Measurements from ENCODE around the gene NR6A1. TPM values are rescaled to one million over a fixed set of nuclear protein-coding genes. Genes with fewer than 3 reads are reported as not detected.

Gene NR6A1
- total and polyA plus RNA-seq, 2 of the 8 experiments (the other 6 are each of a cell fraction or from before 2014, with no cell fraction given), result 93.2 to 237 TPM

DNA sequence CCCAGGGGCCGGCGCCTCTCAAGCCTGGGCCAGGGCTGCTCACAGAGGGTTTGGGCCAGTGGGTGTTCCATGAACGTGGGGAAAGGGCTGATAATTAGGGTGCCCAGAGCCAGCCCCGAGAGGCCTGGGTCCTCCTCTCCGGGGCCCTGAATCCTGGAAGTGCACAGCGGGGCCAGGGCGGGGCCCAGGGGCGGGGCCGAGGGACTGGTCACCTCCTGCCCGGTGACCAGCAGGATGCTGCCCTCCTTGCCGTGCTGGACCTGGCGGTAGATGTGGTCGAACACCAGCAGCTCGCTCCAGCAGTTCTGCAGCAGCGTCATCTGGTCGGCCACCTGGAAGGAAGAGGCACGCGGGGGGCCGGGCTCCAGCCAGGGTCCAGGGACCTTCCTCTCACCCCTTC lies 278.3 kb downstream of the NR6A1 start:
- H2BK5ac ChIP-seq (ENCODE audit: low read depth, low read length), result no peak overlapping the region
- no peak overlapping the region for H3K4ac ChIP-seq (replicated peaks; ENCODE audit: insufficient read length, low read depth, low read length)
- H4K5ac ChIP-seq (ENCODE audit: insufficient read length, low read depth, low read length), result no peak overlapping the region
- H3K79me1 ChIP-seq (ENCODE audit: low read depth, low read length), result no peaks in the 10 kb centered on the region
- ChIA-PET CTCF (ENCODE audit: partially characterized antibody) (interaction anchor here (1.2 to 2.3 kb wide), 3 partner anchors 13 to 361 kb away, joined by 3 to 11 read pairs (median 7); partner anchors contain the start of gene WDR38), POLR2A (ENCODE audit: partially characterized antibody) (no interaction called here)
- no peak overlapping the region for H3K4me2 ChIP-seq (ENCODE audit: insufficient read depth in 1 of 2, low read depth in 2 of 2, low read length in 2 of 2)
- H2BK20ac ChIP-seq (ENCODE audit: low read length), result no peak overlapping the region
- no peaks in the 10 kb centered on the region for H3K36me3 ChIP-seq (ENCODE audit: control insufficient read depth in 2 of 4, insufficient read depth in 4 of 4, low read length in 3 of 4)
- H4K20me1 ChIP-seq (replicated peaks in 1 of 2; ENCODE audit: control insufficient read depth in 1 of 2, insufficient read depth in 2 of 2, low read length in 2 of 2), result peaks cover 0 to 2% of the 10 kb centered on the region in 2 experiments
- peak overlapping the region; percentile 17; the same call in 1 of the 2 replicates for H4K8ac ChIP-seq (ENCODE audit: extremely low read depth, insufficient read depth, low read length)
- H3K23me2 ChIP-seq (ENCODE audit: low read depth, low read length), result no peaks in the 10 kb centered on the region
- H2BK15ac ChIP-seq (ENCODE audit: low read length), result no peak overlapping the region
- H3K18ac ChIP-seq (ENCODE audit: extremely low read depth, low read length), result no peak overlapping the region
- no peaks in the 10 kb centered on the region; a peak in 3 of 7 replicates for H3K27me3 ChIP-seq (replicated peaks in 1 of 4; ENCODE audit: control insufficient read depth in 3 of 4, extremely low read depth in 1 of 4, insufficient read depth in 3 of 4, low read length in 3 of 4)
- H3K56ac ChIP-seq (replicated peaks; ENCODE audit: insufficient read length, low read depth, low read length), result no peak overlapping the region
- no peak for DNase-seq (ENCODE audit: low read depth in 1 of 2, low spot score in 2 of 2)
- H3K9ac ChIP-seq (replicated peaks in 1 of 4; ENCODE audit: extremely low read depth in 1 of 4, low read depth in 3 of 4, low read length in 3 of 4), result no peak overlapping the region
- H3K4me1 ChIP-seq (replicated peaks in 1 of 4; ENCODE audit: control insufficient read depth in 3 of 4, insufficient read depth in 4 of 4, low read length in 3 of 4), result peaks cover 0 to 2% (median 0%) of the 10 kb centered on the region in 4 experiments; a peak in 1 of 7 replicates
- H2AK5ac ChIP-seq (ENCODE audit: low read depth, low read length), result no peak overlapping the region
- H2AFZ ChIP-seq (ENCODE audit: low read length), result no peak overlapping the region
- H3K4me3 ChIP-seq (ENCODE audit: extremely low read depth in 1 of 4, insufficient read depth in 2 of 4, low read depth in 3 of 4, low read length in 4 of 4), result no peak overlapping the region
- no peaks in the 10 kb centered on the region for H3K9me3 ChIP-seq (ENCODE audit: insufficient read depth in 2 of 2, low read depth in 1 of 2, low read length in 1 of 2)
- H3K23ac ChIP-seq (ENCODE audit: insufficient read length), result no peak overlapping the region
- no peaks in the 10 kb centered on the region for H3K79me2 ChIP-seq (ENCODE audit: control insufficient read depth in 1 of 2, insufficient read depth in 2 of 2, low read length in 2 of 2)
- no peak overlapping the region for H4K91ac ChIP-seq (replicated peaks; ENCODE audit: insufficient read length, low read length)
- WGBS, 2 experiments (ENCODE audit: extremely low coverage in 1 of 2, insufficient coverage in 1 of 2, insufficient read length in 1 of 2, insufficient replicate concordance in 2 of 2, low coverage in 1 of 2, low lambda C conversion rate in 2 of 2, missing lambda C conversion rate in 1 of 2), result 85% methylated on average over 13 of the region's 19 CpGs; no CpG with 5 or more reads in 1 of the 2 experiments
- H3K27ac ChIP-seq (ENCODE audit: low read depth, low read length), result no peak overlapping the region
- no peak overlapping the region for H2BK120ac ChIP-seq (replicated peaks; ENCODE audit: low read depth, low read length)
- TF ChIP-seq, protein P1, sequence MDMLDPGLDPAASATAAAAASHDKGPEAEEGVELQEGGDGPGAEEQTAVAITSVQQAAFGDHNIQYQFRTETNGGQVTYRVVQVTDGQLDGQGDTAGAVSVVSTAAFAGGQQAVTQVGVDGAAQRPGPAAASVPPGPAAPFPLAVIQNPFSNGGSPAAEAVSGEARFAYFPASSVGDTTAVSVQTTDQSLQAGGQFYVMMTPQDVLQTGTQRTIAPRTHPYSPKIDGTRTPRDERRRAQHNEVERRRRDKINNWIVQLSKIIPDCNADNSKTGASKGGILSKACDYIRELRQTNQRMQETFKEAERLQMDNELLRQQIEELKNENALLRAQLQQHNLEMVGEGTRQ (IDR thresholded peaks at IDR 0.05; ENCODE audit: low read length), result no peak
- TF ChIP-seq TBP (IDR thresholded peaks at IDR 0.05; ENCODE audit: low read depth, low read length), result no peak
- TF ChIP-seq CBX5 (IDR thresholded peaks at IDR 0.05; ENCODE audit: low read depth, low read length), result no peak
- no peak for TF ChIP-seq TEAD4 (IDR thresholded peaks at IDR 0.05; ENCODE audit: low read depth, low read length)
- TF ChIP-seq, protein P2, sequence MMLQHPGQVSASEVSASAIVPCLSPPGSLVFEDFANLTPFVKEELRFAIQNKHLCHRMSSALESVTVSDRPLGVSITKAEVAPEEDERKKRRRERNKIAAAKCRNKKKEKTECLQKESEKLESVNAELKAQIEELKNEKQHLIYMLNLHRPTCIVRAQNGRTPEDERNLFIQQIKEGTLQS (IDR thresholded peaks at IDR 0.05; ENCODE audit: insufficient read depth, low read depth, low read length), result no peak
- TF ChIP-seq CREB1 (IDR thresholded peaks at IDR 0.05), result no peak
- TF ChIP-seq HDAC2 (IDR thresholded peaks at IDR 0.05; ENCODE audit: borderline replicate concordance in 1 of 2, low read depth in 2 of 2, low read length in 2 of 2), result no peak
- TF ChIP-seq KDM4A (IDR thresholded peaks at IDR 0.05; ENCODE audit: low read depth, low read length, severe bottlenecking), result no peak
- TF ChIP-seq, protein P3, sequence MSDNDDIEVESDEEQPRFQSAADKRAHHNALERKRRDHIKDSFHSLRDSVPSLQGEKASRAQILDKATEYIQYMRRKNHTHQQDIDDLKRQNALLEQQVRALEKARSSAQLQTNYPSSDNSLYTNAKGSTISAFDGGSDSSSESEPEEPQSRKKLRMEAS (IDR thresholded peaks at IDR 0.05), result no peak
- TF ChIP-seq SUZ12 (IDR thresholded peaks at IDR 0.05; ENCODE audit: low read length), result no peak
- no peak for TF ChIP-seq SIX5 (IDR thresholded peaks at IDR 0.05; ENCODE audit: low read depth, low read length)
- no peak for TF ChIP-seq TAF1 (IDR thresholded peaks at IDR 0.05; ENCODE audit: low read depth, low read length)
- TF ChIP-seq ZNF274 (IDR thresholded peaks at IDR 0.05; ENCODE audit: borderline replicate concordance, extremely low read depth, low read length), result no peak
- no peak for FAIRE-seq
- H2BK12ac ChIP-seq (ENCODE audit: low read depth, low read length), result no peak overlapping the region
- no peak overlapping the region for H3K14ac ChIP-seq (ENCODE audit: insufficient read length)

Data from H1 (cell line).